Activated CD8-positive, alpha-beta T cell treated with anti-CD3 and anti-CD28 coated beads for 36 hours (primary cell): Measurements from ENCODE around the gene FREY1. TPM values are rescaled to one million over a fixed set of nuclear protein-coding genes. Genes with fewer than 3 reads are reported as not detected.
A peak's percentile ranks its signal among the peaks of the same experiment; 100 is the strongest.

Experiments used
- ATAC-seq: fragments of 200-7000 bp; cut with Tn5 transposase; one replicate; pipeline ENCODE4 v1.10.0; 2021; ENCODE audit warnings: mild to moderate bottlenecking, moderate library complexity
- CTCF ChIA-PET: fragments of 350-600 bp; sonication (Branson Sonifier 250); formaldehyde crosslinking; loops from one replicate; lab custom pipeline; 2021; ENCODE audit warnings: antibody characterized with exemption; lab: Charles Lee
- POLR2A ChIA-PET: fragments of 350-600 bp; sonication (Branson Sonifier 250); formaldehyde crosslinking; loops from one replicate; lab custom pipeline; 2021; ENCODE audit warnings: antibody characterized with exemption; lab: Charles Lee
- DNase-seq: peaks from one replicate; pipeline ENCODE4 v3.0.0-alpha.2; 2020
- H3K27ac Mint-ChIP-seq: one replicate; pipeline ENCODE4 v1.8.0; 2021; ENCODE audit warnings: mild to moderate bottlenecking, mixed read lengths
- H3K27me3 Mint-ChIP-seq: one replicate; pipeline ENCODE4 v1.8.0; 2021; ENCODE audit warnings: mixed read lengths
- H3K36me3 Mint-ChIP-seq: one replicate; pipeline ENCODE4 v1.8.0; 2021; ENCODE audit warnings: low read depth, mixed read lengths
- H3K4me1 Mint-ChIP-seq: one replicate; pipeline ENCODE4 v1.8.0; 2021; ENCODE audit warnings: low read depth, mixed read lengths
- H3K4me3 Mint-ChIP-seq: one replicate; pipeline ENCODE4 v1.8.0; 2021; ENCODE audit warnings: mild to moderate bottlenecking, moderate library complexity, mixed read lengths
- H3K9me3 Mint-ChIP-seq: one replicate; pipeline ENCODE4 v1.8.0; 2021; ENCODE audit warnings: mixed read lengths
- intact Hi-C: fragments of 100-400 bp; cut with micrococcal nuclease; formaldehyde crosslinking; loops from one replicate; pipeline ENCODE4 v1.10.0; 2022
- total RNA-seq, 2 experiments: library from RNA; stranded (reverse); gene quantifications; one replicate each; pipeline ENCODE4 v1.2.3, GENCODE V29; 2021
- TF ChIP-seq, protein P1 (sequence below): fragments of 200-600 bp; IDR thresholded peaks from one replicate; pipeline ENCODE4 v1.8.0; 2022; ENCODE audit warnings: antibody characterized with exemption, mild to moderate bottlenecking

FREY1 gene
- total RNA-seq, 2 experiments from 2014 or later: 0.43 to 0.72 TPM

- TF ChIP-seq, protein P1, sequence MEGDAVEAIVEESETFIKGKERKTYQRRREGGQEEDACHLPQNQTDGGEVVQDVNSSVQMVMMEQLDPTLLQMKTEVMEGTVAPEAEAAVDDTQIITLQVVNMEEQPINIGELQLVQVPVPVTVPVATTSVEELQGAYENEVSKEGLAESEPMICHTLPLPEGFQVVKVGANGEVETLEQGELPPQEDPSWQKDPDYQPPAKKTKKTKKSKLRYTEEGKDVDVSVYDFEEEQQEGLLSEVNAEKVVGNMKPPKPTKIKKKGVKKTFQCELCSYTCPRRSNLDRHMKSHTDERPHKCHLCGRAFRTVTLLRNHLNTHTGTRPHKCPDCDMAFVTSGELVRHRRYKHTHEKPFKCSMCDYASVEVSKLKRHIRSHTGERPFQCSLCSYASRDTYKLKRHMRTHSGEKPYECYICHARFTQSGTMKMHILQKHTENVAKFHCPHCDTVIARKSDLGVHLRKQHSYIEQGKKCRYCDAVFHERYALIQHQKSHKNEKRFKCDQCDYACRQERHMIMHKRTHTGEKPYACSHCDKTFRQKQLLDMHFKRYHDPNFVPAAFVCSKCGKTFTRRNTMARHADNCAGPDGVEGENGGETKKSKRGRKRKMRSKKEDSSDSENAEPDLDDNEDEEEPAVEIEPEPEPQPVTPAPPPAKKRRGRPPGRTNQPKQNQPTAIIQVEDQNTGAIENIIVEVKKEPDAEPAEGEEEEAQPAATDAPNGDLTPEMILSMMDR: no peak
- DNase-seq (no peak), ATAC-seq (no peak)
- POLR2A ChIA-PET: no interaction called here
- intact Hi-C loops: no loop called here
- no peaks in the 10 kb centered on the region for H3K9me3 Mint-ChIP-seq
- H3K4me3 Mint-ChIP-seq: no peak overlapping the region
- CTCF ChIA-PET: interaction anchor here (0.8 to 1.5 kb wide), 2 partner anchors 10 to 375 kb away, joined by 3 read pairs; no protein-coding TSS in a partner anchor
- no peaks in the 10 kb centered on the region for H3K27me3 Mint-ChIP-seq
- H3K27ac Mint-ChIP-seq: no peak overlapping the region
- H3K36me3 Mint-ChIP-seq: peaks cover 2% of the 10 kb centered on the region
- peaks cover 18% of the 10 kb centered on the region for H3K4me1 Mint-ChIP-seq
These were observed 26.2 kb upstream of the FREY1 start for GRCh38 chr11:45933131-45933831.

DNA sequence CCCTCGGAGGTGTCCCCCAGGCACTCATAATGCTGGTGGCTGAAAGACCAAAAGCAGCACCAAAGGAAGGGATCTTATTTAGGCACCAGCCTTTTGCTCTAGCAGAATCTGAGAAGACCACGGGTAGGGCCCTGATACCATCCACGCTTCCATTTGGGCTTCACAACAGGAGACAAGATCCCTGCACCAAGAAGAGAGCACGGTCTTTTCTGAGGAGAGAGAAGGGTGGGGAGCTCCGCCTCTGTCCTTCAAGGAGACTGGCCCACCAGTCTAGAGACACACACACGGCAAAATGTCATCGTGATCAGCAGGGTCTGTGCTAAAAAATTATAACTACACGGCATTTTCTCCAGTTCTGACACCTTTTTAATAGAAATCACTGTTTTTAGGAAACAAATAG, 25.1 kb upstream of the FREY1 start:
- H3K27ac Mint-ChIP-seq: no peak overlapping the region

GRCh38 chr11:45931739-45932138, 24.7 kb upstream of the FREY1 start:
- no peaks in the 10 kb centered on the region for H3K27me3 Mint-ChIP-seq
- H3K36me3 Mint-ChIP-seq: peaks cover 2% of the 10 kb centered on the region
- no peak overlapping the region for H3K4me3 Mint-ChIP-seq
- H3K4me1 Mint-ChIP-seq: peaks cover 26% of the 10 kb centered on the region
- ATAC-seq: no peak
- H3K27ac Mint-ChIP-seq: no peak overlapping the region
- TF ChIP-seq, protein P1: no peak
- intact Hi-C loops: no loop called here
- ChIA-PET POLR2A (no interaction called here), CTCF (interaction anchor here (0.6 kb wide), 1 partner anchor 77 kb away, joined by 3 read pairs; no protein-coding TSS in a partner anchor)
- no peaks in the 10 kb centered on the region for H3K9me3 Mint-ChIP-seq
- no peak for DNase-seq

More for the DNA sequence above, 25.1 kb upstream of the FREY1 start:
- intact Hi-C loops: no loop called here
- Mint-ChIP-seq H3K36me3 (peaks cover 2% of the 10 kb centered on the region), H3K4me3 (no peak overlapping the region), H3K4me1 (peaks cover 23% of the 10 kb centered on the region), H3K27me3 (no peaks in the 10 kb centered on the region), H3K9me3 (no peaks in the 10 kb centered on the region)
- ChIA-PET POLR2A (no interaction called here), CTCF (interaction anchor here (0.8 to 1.5 kb wide), 2 partner anchors 9 to 376 kb away, joined by 3 read pairs; no protein-coding TSS in a partner anchor)
- DNase-seq: no peak
- no peak for ATAC-seq
- TF ChIP-seq, protein P1: no peak

- Mint-ChIP-seq H3K9me3 (no peaks in the 10 kb centered on the region), H3K27me3 (no peaks in the 10 kb centered on the region), H3K4me1 (peaks cover 26% of the 10 kb centered on the region), H3K36me3 (peaks cover 2% of the 10 kb centered on the region), H3K4me3 (no peak overlapping the region), H3K27ac (peak overlapping the region; percentile 38)
- intact Hi-C loops: no loop called here
- POLR2A ChIA-PET: no interaction called here
- TF ChIP-seq, protein P1: no peak
- DNase-seq: no peak
- no peak for ATAC-seq
- CTCF ChIA-PET: interaction anchor here (0.6 to 1.2 kb wide), 3 partner anchors 12 to 77 kb away, joined by 3 read pairs; no protein-coding TSS in a partner anchor
These were observed 24.0 kb upstream of the FREY1 start for GRCh38 chr11:45930951-45931570.
